Stromal cell of bone marrow (primary cell): ENCODE results near the gene CDK5R2.

Experiments used
- DNase-seq: peaks from one replicate; pipeline ENCODE4 v3.0.0-alpha.2; 2012; ENCODE audit warnings: low read depth

CDK5R2 gene

DNA sequence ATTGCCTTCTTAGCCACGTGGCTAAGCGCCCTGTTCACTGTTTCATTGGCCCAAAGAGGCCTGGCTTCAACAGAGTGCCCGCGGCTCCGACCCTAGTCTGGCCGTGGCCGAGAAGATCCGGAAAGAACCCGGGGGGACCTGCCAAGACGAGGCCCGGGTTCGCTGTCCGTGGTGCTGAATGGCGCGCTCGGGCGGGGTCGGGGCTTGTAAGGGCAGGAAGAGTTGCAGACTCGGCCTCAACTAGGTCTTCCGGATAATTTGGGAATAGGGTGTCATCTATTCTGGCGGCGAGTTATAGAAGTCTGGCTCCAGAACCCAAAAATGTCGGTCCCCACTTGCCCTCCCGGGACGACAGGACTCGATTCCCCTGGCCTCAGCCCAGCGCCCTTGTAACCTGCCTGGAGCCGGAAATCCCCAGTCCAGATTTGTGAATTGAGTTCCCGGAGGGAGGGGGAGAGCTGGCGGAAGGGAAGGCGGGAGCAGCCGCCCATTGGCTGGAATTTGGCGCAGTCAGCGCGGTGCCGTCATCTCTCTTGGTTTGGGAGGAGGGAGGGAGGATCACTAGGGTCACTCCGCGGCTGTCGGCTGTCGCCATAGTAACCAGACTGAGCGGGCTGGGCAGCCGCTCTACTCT, 3.5 kb downstream of the CDK5R2 start:
- no peak for DNase-seq

DNA sequence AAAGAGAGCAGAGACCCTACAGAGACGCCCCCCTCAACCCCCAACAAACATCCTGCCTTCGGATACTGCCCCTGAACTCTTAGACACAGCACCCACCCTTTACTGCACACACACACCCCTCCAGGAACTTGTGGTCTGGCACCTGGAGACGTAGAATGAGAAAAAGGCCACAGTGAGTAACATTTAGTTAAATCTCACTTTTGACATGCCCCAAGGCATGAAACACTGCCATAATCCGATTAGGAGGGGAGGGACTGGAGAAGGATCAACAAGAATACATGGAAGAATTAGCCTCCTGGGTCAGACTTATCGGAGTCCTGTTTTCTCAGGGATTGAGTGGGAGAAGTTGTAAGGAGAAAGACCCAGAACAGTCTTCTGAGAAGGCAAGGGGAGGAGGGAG, 4.1 kb downstream of the CDK5R2 start:
- DNase-seq, result no peak

DNA sequence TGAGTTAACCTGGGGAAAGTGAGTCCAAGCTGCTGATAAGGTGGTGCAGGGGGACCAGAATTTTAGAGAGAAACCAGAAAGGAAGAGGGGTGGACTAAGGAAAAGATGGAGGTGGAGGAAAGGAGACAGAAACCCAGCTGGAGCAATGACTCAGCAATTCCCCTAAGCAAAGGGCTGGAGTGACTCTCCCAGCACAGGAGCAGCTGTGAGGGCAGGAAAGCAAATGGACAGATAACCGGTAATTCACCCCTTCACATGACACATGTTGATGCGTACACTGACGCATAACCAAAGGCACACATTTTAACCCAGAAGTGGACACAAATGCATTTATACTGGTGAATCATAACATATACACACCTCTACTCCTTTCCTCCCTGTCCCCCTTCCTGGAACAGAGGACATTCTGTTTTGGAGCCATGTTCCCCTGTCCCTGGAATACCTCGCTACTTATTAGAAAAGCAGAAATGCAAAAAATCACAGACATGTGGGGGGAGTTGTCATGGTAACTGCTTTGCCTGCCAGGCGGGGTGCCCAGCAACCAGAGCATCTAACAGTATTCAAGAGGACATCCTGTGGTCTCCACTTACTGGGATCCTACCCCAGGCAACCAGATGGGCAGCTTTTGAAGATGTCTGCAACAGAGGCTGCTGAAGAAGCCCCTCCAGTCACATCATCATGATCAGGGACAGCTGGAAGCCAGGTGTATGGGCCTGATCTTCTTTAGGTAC, 4.7 kb downstream of the CDK5R2 start:
- no peak for DNase-seq

DNA sequence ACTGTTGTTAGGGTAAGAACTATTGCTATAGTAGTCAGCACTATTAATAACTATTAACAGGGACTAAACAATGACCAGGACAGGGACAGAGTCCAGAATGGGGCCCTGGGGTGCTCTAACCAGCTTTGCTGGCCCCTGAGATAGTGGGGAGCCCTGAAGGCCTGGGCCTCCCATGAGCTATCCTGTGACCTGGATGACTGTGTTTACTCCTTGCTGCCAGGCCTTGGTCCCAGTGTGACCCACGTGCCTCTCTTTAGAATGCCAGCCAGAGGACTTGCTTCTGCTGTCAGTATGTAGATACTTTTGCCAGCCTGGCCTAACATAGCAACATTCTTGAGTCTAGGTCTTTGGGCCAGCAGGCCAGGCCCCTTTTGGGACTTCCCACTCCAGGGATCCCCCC, 11.4 kb downstream of the CDK5R2 start:
- no peak for DNase-seq

DNA sequence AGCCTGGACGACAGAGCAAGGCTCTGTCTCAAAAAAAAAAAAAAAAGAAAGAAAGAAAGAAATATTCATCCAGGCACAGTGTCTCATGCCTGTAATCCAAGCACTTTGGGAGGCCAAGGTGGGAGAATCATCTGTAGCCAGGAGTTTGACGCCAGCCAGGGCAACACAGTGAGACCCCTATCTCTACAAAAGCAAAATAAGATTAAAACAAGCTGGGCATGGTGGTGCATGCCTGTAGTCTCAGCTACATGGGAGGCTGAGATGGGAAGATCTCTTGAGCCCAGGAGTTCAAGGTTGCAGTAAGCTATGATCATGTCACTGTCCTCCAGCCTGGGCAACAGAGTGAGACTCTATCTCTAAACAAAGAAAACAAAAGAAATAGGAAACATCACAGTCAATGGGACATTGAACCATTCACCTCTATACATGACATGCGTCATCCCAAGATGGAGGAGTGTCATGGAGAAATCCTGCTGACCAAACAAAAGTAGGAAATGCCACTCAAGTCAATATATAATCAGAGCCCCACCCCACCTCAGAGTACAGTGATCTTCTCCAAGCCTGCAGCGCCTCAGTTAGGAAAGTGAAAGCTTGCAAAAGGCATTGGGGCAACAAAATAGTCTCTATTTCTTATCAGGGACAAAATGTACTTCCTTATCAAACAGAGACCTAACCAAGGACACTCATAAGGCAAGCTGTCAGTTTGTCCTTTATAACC, 15.8 kb downstream of the CDK5R2 start:
- no peak for DNase-seq

DNA sequence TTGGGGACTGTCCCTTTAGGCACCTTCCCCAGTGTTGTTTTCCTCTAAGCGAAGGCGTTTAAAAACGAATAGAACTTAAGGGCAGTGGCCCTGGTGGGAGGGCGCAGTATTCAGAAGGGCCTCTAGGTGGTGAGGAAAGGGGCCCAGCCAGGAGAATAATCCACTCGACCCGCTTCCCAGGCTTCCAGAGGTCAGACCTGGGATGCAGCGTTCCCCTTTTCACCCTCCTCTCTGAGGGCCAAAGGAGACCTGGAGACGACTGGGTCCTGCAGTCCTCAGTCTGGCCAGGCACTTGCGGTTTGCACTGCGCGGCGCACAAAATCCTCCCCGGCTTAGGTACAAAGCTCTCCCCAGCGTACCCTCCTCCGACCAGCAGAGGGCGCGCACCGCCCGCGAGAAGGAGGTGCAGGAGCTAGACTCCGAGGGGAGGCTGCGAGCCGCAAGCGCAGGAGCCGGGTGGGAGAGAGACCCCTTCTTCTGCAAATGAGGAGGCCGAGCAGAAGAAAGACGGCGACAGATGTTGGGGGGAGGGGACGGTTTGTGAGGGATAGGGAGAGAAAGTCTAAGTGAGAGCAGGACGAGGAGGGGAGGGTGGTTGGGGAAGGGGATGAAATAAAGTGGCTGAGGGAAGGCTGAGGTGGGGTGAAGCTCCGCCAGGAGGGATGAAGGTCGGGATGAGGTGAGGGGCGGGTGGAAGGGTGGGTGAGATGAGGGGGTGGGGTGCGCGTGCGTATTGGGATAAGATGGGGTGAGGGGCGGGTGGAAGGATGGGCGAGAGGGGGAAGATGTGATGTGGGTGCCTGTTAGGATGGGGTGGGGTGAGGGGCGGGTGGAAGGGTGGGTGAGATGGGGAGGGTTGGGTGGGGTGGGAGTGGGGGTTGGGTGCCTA, 20.6 kb downstream of the CDK5R2 start:
- peak; percentile 42 for DNase-seq

DNA sequence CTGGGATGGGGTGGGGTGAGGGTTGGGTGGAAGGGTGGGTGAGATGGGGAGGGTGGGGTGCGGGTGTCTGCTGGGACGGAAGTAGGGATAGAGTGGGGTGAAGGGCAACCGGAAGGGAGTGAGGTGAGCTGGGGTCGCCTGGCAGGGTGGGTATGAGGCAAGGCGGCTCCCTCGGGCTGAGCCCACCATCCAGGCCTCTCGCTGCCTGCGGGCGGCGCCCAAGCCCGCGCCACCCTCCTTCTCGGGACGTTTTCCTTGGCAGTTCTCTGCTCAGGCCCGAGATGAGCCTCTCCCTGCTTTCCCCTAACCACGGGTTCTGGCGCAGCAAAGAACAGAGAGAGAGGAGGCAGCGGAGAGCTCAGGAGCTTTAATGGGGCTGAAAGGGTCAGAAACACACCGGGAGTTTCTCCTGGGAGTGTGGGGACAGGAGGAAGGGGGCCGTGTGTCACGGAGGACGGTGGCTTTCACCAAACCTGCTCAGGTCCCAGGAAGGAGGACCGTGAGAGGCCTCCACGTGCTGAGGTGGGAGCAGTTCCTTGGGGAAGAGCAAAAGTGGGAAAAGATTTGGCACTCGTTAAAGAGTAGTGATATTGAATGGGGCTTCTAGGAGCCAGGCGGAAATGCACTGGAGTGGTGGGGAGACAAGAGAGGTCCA, 21.4 kb downstream of the CDK5R2 start:
- no peak for DNase-seq

DNA sequence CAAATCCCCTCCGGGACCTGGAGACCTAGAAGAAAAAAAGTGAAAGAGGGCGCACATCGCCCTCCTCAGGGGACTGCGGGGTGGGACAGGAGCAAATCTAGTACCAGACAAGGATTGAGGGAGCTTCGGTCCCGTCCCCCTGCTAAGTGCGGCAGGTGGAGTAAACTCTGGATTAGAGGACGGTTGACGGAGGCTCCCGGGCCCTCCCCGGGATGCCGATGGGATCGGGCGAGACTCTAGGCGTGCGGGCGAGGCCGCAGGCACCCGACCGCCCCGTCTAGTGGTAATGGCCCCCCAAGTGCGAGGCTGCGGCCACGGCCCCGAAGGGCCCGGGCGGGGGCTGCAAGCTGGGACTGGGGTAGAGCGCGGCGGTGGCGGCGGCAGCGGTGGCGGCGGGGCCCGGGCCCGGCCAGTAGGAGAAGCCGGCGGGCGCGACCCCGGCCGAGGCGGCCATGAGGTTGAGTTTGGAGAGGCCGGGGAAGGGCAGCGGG, 22.0 kb downstream of the CDK5R2 start:
- DNase-seq, result no peak

DNA sequence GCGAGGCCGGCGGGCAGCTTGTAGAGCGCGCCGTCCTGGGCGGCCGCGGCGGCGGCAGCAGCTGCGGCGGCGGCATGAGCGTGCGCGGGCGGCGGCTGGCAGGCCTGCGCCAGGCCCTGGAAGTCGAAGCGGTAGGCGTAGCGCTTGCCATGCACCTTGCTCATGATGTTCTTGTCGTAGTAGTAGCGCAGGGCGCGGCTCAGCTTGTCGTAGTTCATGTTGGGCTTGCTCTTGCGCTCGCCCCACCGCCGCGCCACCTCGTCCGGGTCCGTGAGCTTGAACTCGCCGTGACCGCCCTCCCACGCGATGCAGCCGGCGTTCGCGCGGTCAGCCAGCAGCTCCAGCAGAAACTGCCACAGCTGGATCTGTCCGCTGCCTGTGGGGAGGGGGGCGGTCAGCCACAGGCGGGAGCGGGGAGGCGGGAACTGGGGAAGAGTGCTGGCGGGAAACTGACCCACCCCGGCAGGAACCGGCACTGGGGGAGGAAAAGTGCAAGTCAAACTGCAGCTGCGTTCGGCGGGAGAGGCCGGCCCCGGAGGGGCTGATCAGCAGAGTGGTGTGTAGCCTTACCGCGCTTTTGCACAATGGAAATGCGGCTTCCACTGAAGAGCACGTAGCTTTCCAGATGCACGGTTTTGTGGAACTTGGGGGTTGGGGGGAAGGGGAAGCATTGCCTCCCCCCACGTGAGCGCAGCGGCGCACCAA, 22.6 kb downstream of the CDK5R2 start:
- DNase-seq, result no peak

DNA sequence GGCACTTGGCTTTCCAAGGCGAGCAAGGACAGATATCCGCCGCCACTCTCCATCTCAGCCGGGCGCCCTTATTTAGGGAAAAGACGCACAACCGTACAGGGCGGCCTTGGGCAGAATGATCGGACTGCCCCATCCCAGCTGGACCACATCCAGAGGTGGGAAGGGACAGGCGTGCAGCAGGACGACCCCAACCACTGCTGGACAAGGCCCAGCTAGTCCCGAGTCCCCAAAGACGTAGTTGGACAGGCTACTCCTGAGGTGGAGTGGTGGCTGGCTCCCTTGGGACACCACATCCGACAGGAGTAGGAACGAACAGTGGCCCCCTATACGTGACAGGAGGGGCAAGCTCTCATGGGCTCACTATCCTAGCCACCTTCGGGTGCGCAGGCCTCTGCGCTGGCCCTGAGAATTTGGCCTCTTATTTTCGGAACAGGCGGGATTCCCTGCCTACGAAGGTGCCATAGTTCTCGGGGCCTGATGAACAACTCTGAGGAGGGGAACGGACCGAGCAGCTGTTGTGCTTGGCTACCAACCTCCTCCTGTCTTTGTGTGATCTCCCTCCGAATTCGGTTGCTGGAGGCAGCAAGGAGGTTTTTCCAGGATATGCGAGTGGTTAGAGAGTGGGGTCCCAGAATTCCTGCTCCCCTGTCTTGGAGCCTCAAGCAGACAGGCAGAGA, 23.3 kb downstream of the CDK5R2 start:
- no peak for DNase-seq

DNA sequence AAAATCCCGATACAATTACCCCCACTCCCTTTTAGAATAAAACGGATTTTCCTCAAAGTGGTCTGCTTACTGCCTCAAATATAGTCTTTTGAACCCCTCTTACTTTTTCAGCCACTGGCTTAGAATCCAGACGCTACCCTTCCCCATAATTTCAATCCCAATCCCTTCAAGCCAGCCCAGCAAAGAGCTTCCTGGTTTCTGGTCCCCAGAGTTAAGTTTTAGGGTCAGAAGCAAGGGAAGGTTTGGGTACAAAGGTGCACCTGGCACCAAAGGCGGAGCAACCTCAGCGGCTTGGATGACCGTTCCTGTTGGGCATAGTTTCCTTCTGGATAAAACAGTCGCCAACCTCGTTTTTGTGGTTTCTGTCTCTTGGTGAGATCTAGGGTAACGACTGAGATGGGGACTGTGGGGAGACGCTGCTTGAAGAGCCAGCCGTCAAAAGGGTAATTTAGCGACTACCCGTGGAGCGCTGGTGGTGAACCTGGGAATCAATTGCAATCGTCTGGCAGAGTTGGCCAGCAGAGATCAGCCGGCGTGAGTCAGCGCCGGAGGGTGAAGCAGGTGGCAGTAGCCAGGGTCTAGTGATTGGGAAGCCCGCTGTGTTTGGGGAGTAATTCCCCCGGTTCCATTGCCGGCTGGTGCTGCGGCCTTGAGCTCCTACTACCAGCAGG, 23.9 kb downstream of the CDK5R2 start:
- DNase-seq, result no peak

DNA sequence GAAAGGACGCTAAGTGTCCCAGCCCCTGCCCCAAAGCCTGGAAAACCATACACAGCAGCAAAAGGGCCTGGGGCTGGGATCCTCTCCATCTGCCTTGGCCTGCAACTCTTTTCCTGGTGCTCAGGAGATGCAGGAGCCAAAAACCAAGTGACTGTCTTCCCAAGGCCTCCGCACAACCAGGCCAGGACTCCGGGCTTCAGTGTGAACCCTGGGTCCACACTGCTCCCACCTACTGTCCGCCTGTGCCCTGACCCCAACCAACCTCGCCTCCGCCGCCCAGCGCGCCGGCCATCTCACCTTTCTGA, 24.4 kb downstream of the CDK5R2 start:
- DNase-seq, result no peak

DNA sequence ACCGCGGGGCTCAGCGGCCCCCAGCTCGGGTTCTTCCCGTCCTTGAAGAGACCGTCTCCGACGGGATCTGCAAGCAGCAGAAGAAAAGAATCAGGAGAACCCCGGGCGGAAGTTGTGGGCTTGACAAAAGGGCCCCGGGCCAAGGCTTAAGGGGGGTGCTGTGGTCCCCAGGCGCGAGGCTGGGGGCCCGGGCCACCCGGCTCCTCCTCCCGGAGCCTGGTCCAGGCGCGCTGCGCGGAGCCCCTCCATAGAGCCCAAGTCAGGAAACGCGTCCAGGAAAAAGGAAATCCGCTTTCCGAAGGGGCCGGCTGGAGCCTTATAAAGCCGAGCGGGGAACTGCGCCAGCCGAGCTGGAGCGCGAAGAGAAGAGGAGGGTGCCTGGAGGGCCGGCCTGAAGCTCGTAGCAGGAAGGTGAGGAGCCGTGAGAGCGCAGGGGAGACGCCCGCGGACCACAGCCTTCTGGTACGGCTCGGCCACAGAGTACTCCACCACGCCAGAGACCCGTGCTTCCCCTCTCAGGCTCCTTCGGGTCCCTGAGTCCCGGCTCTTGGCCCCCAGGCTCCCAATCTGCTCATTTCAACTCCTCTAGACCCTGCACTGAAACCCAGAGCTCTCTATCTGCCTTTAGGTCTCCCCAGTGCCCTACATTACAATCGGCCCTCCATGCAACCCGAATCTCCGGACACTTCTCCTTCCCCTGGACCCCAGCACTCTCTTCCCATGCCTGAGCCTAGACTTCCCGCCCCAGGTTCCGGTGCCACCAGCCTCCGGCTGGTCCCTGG, 25.0 kb downstream of the CDK5R2 start:
- no peak for DNase-seq

DNA sequence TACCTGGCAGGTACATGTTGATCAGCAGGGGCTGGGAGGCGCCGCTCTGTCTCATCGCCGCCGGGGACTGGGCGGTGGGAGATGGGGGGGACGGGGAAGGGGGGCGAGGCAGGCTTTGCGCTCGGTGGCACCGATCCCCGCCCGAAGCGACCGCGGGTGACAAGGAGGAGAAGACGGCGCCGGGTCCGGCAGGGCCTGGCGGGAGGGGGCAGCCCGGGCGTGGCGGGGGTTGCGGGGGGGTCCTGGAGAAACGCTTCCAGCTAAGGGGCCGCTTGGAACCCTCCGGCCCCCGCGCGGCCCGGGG, 25.5 kb downstream of the CDK5R2 start, which contains the start of gene FEV:
FEV (minus strand) TSS at position 164 of the 304 bp plus-strand sequence; CDS start at position 55, 109 bp downstream.
- DNase-seq, result no peak

DNA sequence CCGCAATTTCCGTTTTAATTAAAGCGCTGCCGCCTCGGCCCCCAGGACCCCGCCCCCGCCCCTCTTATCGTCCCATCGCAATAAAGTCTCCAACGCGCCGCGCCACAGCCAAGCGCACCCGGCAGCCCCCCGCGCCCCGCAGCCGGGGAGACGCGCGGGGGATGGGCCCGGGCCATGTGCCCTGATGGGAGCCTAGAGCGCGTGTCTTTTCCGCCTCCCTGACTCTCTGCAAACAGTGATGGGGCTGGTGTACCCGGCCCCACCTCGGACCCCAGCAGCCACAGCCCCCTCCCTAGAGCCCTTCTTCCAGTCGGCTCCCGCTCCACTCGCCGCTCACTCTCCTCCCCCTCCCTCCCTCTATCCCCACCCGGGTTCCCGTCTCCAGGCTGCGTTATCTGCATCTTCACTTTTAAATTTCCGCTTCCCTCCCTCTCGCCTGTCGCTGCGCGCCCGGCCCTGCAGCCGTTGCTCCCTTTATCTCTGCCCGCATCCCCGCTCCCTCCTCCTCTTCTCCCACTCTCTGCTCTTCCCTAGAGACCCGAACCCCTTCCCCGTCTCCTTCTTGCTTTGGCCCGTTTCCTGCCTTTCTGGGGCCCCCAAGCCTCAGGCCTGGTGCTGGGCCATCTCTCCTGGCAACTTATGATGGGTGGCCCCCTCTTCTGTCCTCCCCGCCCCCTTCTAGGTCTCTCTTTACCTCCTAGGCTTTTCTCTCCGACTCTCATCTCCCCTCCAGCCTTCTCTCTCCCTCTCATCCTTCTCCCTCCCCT, 26.0 kb downstream of the CDK5R2 start:
- DNase-seq, result no peak

DNA sequence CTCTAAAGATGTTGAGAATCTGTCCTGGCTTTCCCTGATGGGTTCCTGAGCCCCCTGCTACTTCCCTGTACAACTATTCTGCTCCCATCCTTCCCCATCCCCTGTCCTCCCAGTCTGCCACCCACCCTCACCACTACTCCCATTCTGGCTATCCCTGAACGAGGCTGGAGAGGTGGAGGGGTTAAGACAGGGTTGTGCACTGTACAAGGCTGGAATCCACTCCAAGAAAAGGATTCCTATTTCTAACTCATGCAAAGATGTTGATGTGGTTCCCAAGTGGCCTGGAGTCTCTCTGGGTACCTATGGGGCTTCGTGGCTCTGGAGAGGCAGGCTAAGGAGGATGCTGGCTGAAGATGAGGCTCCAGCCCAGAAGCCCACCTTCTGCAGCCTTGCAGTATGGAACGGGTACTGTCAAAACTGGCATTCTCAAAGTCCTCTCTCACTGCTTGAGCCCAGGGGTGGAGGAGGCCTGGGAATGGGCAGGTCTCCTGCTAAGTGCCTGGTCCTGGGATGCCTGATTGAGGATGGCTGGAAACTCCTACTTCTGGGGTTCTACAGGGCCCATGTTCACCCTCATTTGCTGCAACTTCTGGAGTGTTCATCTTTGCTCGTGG, 26.8 kb downstream of the CDK5R2 start:
- DNase-seq, result no peak

DNA sequence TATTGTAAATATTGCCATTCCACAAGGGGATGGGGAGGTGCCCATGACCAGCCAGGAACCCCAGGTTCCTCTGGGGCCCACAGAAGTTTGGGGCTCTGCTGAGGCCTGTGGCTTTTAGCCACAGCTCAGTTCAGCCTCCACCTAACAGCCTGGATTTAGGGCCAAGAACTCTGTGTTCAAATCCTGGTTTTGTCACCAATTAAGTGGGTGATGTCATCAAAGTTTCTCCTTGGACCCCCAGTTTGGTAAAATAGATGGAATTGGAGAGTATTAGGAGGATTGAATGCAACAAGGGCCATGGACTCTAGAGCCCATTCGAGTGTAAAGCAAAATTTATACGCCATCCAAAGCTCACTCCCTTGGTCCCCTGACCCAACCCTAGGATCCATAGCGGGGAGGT, 28.7 kb downstream of the CDK5R2 start:
- DNase-seq, result no peak

DNA sequence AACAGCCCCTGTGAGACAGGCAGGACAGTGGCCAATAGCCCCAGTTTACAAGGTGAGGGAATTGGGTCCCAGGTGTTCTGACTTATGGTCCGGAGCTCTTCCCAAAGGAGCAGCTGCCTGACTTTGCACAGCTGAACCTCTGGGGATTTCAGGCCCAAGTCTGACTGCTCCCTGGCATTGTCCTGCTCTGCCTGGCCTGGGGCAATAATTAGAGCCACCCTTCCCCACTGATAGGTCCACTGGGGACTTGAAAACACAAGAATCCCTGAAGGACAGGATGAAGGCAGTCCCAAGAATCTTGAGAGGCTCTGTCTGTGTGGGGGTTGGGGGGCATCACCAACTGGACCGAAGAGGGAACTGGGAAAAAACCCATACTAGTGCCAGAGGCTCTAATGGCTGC, 29.2 kb downstream of the CDK5R2 start:
- no peak for DNase-seq
